Naive B cell (primary cell): ENCODE measurements around the gene TAP1. TPM values are rescaled to one million over a fixed set of nuclear protein-coding genes. Genes with fewer than 3 reads are reported as not detected.

Experiments used
- ATAC-seq, 2 donors: fragments of 150-1000 bp; cut with Tn5 transposase; 2 replicates each; pipeline ENCODE4 v1.10.0; 2021; ENCODE audit warnings: low read depth in 2 of 2, mild to moderate bottlenecking in 2 of 2, moderate library complexity in 2 of 2
- DNase-seq: peaks from one replicate; pipeline ENCODE4 v3.0.0; 2022
- H3K27ac Mint-ChIP-seq, 6 donors: one replicate each; pipeline ENCODE4 v1.8.0; 2020 to 2022; ENCODE audit warnings: mild to moderate bottlenecking in 6 of 6, mixed read lengths in 6 of 6, moderate library complexity in 5 of 6, inconsistent platforms in 2 of 6
- H3K27me3 Mint-ChIP-seq, 3 donors: one replicate each; pipeline ENCODE4 v1.8.0; 2021 to 2022; ENCODE audit warnings: mixed read lengths in 3 of 3, mild to moderate bottlenecking in 1 of 3
- H3K36me3 Mint-ChIP-seq, 2 donors: one replicate each; pipeline ENCODE4 v1.8.0; 2020 to 2022; ENCODE audit warnings: mixed read lengths in 2 of 2, inconsistent platforms in 1 of 2, mild to moderate bottlenecking in 1 of 2
- H3K4me1 Mint-ChIP-seq, 3 donors: one replicate each; pipeline ENCODE4 v1.8.0; 2020 to 2022; ENCODE audit warnings: mixed read lengths in 3 of 3, inconsistent platforms in 1 of 3, mild to moderate bottlenecking in 1 of 3, moderate library complexity in 1 of 3
- H3K4me3 Mint-ChIP-seq, 8 donors: one replicate each; pipeline ENCODE4 v1.8.0; 2020 to 2022; ENCODE audit warnings: mild to moderate bottlenecking in 8 of 8, mixed read lengths in 8 of 8, moderate library complexity in 8 of 8, inconsistent platforms in 2 of 8
- H3K9me3 Mint-ChIP-seq, 7 donors: one replicate each; pipeline ENCODE4 v1.8.0; 2020 to 2022; ENCODE audit warnings: mixed read lengths in 7 of 7, mild to moderate bottlenecking in 5 of 7, inconsistent platforms in 2 of 7, moderate library complexity in 1 of 7
- polyA plus RNA-seq, 6 donors: library from polyadenylated mRNA; unstranded; fragments of 300-500 nt; fragmentation: Illumina TruSeq; gene quantifications; one replicate each; pipeline ENCODE4 v1.2.3, GENCODE V29; 2021; ENCODE audit warnings: low read depth in 6 of 6

TAP1 gene
- polyA plus RNA-seq, 6 donors from 2014 or later, result 106 to 215 (median 145) TPM

DNA sequence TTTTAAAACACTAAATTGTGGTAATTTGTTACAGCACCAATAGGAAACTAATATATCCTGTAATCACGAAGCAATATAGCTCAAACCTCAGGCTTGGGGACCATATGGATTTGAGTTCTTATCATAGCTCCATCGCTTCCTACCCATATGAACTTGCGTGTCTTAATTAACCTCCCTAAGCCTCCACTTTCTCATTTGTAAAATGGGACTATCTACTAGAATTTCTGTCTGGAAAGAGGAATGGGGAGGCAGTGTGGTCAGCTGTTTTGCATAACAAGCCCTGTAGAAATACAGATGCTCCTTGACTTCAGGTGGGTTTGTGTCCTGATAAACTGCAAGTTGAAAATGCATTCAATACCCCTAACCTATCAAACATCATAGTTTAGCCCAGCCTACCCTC, 53.8 kb downstream of the TAP1 start:
- Mint-ChIP-seq H3K9me3 (peaks cover 7 to 38% (median 25%) of the 10 kb centered on the region in 7 donors), H3K27me3 (no peaks in the 10 kb centered on the region), H3K36me3 (peaks cover 4 to 25% of the 10 kb centered on the region in 2 donors), H3K4me1 (peaks cover 22 to 44% (median 40%) of the 10 kb centered on the region in 3 donors), H3K4me3 (no peak overlapping the region), H3K27ac (peak overlapping the region in 1 of 6 donors; percentile 15)
- DNase-seq (no peak), ATAC-seq (no peak)

DNA sequence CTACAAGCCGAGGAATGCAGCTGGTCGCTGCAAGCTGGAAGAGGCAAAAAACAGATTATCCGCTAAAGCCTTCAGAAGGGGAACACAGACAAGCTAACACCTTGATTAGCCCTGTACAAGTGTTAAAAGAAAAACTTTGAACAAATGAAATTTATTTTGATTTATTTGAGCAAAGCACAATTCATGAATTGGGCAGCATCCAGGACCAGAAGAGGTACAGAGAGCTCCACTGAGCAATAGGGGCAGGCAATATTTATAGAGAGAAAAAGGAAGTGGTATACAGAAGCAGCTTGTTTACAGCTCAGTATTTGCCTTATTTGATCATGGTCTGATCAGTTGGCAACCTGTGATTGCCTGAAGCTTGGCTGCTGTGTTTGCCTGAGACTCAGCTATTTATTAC, 54.3 kb downstream of the TAP1 start:
- DNase-seq (no peak), ATAC-seq (no peak)
- Mint-ChIP-seq H3K9me3 (peaks cover 7 to 36% (median 22%) of the 10 kb centered on the region in 7 donors), H3K36me3 (peaks cover 4 to 25% of the 10 kb centered on the region in 2 donors), H3K4me3 (peak overlapping the region in 1 of 8 donors; percentile 77), H3K27me3 (no peaks in the 10 kb centered on the region), H3K4me1 (peaks cover 28 to 50% (median 45%) of the 10 kb centered on the region in 3 donors), H3K27ac (peak overlapping the region in 4 of 6 donors; percentile 28 to 92 (median 47))

DNA sequence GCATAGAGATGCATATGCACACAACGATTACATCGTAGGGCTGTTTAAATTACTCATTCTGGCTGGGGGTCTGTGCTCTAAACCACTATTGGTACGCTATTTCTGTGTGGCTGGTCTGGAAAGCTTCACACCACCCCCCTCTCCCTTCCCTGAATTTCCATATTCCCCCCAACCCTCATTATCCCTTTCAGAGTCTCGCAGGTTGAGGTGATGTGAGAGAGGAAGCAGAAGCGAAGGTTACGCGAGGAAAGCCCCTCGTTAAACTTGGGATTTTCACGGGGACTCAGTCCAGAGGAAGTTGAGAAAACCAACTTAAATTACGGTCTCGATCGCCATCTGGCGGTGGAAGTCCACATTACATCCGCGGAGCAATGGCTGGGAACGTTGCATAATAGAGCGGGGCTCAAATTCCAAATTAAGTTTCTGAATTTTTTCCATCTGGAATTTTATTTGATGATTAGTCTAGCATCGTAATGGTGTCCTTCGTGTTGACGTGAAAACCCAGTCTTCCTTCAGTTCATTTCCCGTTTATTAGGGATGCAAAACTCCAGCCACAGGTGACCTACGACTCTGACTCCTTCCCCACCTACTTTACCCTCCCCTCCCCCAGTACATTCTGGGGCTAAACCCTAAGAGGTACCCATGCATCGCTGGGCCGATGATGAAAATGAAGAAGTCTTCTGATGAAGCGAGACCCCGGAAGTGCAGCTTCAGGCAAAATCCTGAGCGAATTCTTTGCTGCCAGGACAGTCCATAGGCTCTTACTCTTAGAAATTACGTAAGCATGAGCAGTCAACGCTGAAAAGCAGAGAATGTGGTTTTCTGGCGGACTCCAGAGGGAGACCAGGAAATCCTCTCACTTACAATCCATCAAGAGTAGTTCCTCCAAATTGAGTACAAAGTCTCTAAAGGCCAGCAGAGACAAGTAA, 56.4 kb downstream of the TAP1 start:
- Mint-ChIP-seq H3K4me1 (peaks cover 34 to 45% (median 39%) of the 10 kb centered on the region in 3 donors), H3K9me3 (peaks cover 7 to 29% (median 19%) of the 10 kb centered on the region in 7 donors), H3K27ac (peak overlapping the region; percentile 85 to 99 (median 96)), H3K36me3 (peaks cover 4 to 25% of the 10 kb centered on the region in 2 donors), H3K4me3 (peak overlapping the region; percentile 76 to 93 (median 88)), H3K27me3 (no peaks in the 10 kb centered on the region)
- ATAC-seq (peak; percentile 83 to 84), DNase-seq (peak; percentile 77)

Other genes starting within 250 kb of the TAP1 start
- gene HLA-DQA1, start 216.3 kb downstream of the TAP1 start, polyA plus RNA-seq, result 1,000 to 10,000 TPM in 2 of 6 donors, 100 to 1,000 TPM in 4; 309 to 1,253 (median 783) TPM
- 1,000 to 10,000 TPM in 5 of 6 donors, 100 to 1,000 TPM in 1; 140 to 2,258 (median 1,433) TPM for gene HLA-DQB1, start 187.0 kb downstream of the TAP1 start, polyA plus RNA-seq
- gene HLA-DQA2, start 112.3 kb downstream of the TAP1 start, polyA plus RNA-seq, result 100 to 1,000 TPM in 3 of 6 donors, 10 to 100 TPM in 2, under 1 TPM in 1; 0.82 to 164 (median 101) TPM
- 100 to 1,000 TPM in 2 of 6 donors, 10 to 100 TPM in 2, not detected in 2; 59.3 to 118 (median 92.8) TPM for gene HLA-DQB2, start 90.2 kb downstream of the TAP1 start, polyA plus RNA-seq
- gene HLA-DOB, start 36.7 kb downstream of the TAP1 start, polyA plus RNA-seq, result 1,000 to 10,000 TPM in 1 of 6 donors, 100 to 1,000 TPM in 5; 669 to 1,199 (median 837) TPM
- gene TAP2, start 15.0 kb downstream of the TAP1 start, polyA plus RNA-seq, result 10 to 100 TPM; 18.2 to 33.0 (median 25.4) TPM
- 100 to 1,000 TPM; 297 to 462 (median 380) TPM for gene PSMB8, start 9.7 kb downstream of the TAP1 start, polyA plus RNA-seq
- gene PSMB9, start 488 bp upstream of the TAP1 start, polyA plus RNA-seq, result 100 to 1,000 TPM; 347 to 677 (median 445) TPM
- gene HLA-DMB, start 87.3 kb upstream of the TAP1 start, polyA plus RNA-seq, result 1,000 to 10,000 TPM; 1,171 to 1,354 (median 1,198) TPM
- gene HLA-DMA, start 99.4 kb upstream of the TAP1 start, polyA plus RNA-seq, result 1,000 to 10,000 TPM; 1,101 to 1,557 (median 1,371) TPM
- gene BRD2, start 114.9 kb upstream of the TAP1 start, polyA plus RNA-seq, result 100 to 1,000 TPM in 1 of 6 donors, 10 to 100 TPM in 5; 26.9 to 148 (median 48.5) TPM
- gene HLA-DOA, start 155.9 kb upstream of the TAP1 start, polyA plus RNA-seq, result 100 to 1,000 TPM; 219 to 598 (median 388) TPM
- gene HLA-DPA1, start 219.9 kb upstream of the TAP1 start, polyA plus RNA-seq, result 1,000 to 10,000 TPM; 2,534 to 3,526 (median 2,823) TPM
- 1,000 to 10,000 TPM; 1,951 to 3,267 (median 2,600) TPM for gene HLA-DPB1, start 222.3 kb upstream of the TAP1 start, polyA plus RNA-seq